Panc1 (cell line): ENCODE measurements around the gene ELOA. TPM values are rescaled to one million over a fixed set of nuclear protein-coding genes. Genes with fewer than 3 reads are reported as not detected.

ENCODE experiments used
- ATAC-seq: fragments of 200-7000 bp; cut with Tn5 transposase; 2 replicates; pipeline ENCODE4 v1.9.1; 2020; ENCODE audit warnings: mild to moderate bottlenecking, moderate library complexity
- BruUV-seq: library from RNA; stranded (reverse); fragments of 400-500 nt; replicated peaks from 2 replicates; lab custom pipeline; 2021; lab: Mats Ljungman, UMichigan
- CTCF ChIA-PET: fragments of 300-600 bp; sonication (Branson Sonifier 250); formaldehyde crosslinking; loops from one replicate; lab custom pipeline; 2022; ENCODE audit warnings: antibody characterized with exemption; lab: Charles Lee
- POLR2A ChIA-PET: fragments of 300-600 bp; sonication (Branson Sonifier 250); formaldehyde crosslinking; loops from one replicate; lab custom pipeline; 2022; ENCODE audit warnings: antibody characterized with exemption; lab: Charles Lee
- DNase-seq: peaks from one replicate; pipeline ENCODE4 v3.0.0-alpha.2; 2010; ENCODE audit warnings: low read depth, low spot score
- H3K27ac ChIP-seq: 2 replicates; pipeline ENCODE4 v1.5.1; 2011; ENCODE audit warnings: mild to moderate bottlenecking, low read length, inconsistent platforms
- H3K27me3 ChIP-seq: fragments of 200-500 bp; sonication (Bioruptor generic); 2 replicates; pipeline ENCODE4 v1.6.0; 2014; ENCODE audit warnings: low read length, inconsistent platforms; ENCODE audit not compliant: control insufficient read depth, insufficient read depth
- H3K36me3 ChIP-seq: fragments of 200-500 bp; sonication (Bioruptor generic); 2 replicates; pipeline ENCODE4 v1.5.1; 2014; ENCODE audit warnings: inconsistent platforms, mild to moderate bottlenecking, low read length, moderate library complexity; ENCODE audit not compliant: control insufficient read depth, insufficient read depth
- H3K4me1 ChIP-seq: 2 replicates; pipeline ENCODE4 v1.5.1; 2011; ENCODE audit warnings: inconsistent platforms, mild to moderate bottlenecking, low read length, moderate library complexity; ENCODE audit not compliant: control insufficient read depth, insufficient read depth
- H3K4me3 ChIP-seq, 2 experiments: 2 replicates each; pipeline ENCODE4 v1.5.1; 2011 to 2012; ENCODE audit warnings: low read depth in 2 of 2, low read length in 2 of 2, mild to moderate bottlenecking in 2 of 2, inconsistent platforms in 1 of 2, moderate library complexity in 1 of 2
- H3K9me3 ChIP-seq: fragments of 200-500 bp; sonication (Bioruptor generic); 2 replicates; pipeline ENCODE4 v1.5.1; 2014; ENCODE audit warnings: low read depth, mild to moderate bottlenecking, inconsistent platforms, low read length, moderate library complexity; ENCODE audit not compliant: control insufficient read depth, insufficient read depth
- CTCF ChIP-seq: fragments of 450-650 bp; IDR thresholded peaks from 2 replicates; pipeline ENCODE4 v1.5.1; 2017; ENCODE audit warnings: mild to moderate bottlenecking
- POLR2AphosphoS5 ChIP-seq: IDR thresholded peaks from 2 replicates; pipeline ENCODE4 v1.6.1; 2012; ENCODE audit warnings: mild to moderate bottlenecking, low read depth, low read length, moderate library complexity
- SIN3A ChIP-seq: IDR thresholded peaks from 2 replicates; pipeline ENCODE4 v1.6.1; 2012; ENCODE audit warnings: low read depth, mild to moderate bottlenecking, low read length, moderate library complexity, borderline replicate concordance; ENCODE audit not compliant: insufficient read depth
- TCF7L2 ChIP-seq: IDR thresholded peaks from 2 replicates; pipeline ENCODE4 v1.6.1; 2011; ENCODE audit warnings: mild to moderate bottlenecking, low read depth, low read length, inconsistent platforms
- in situ Hi-C: cut with HindIII; loops from 2 replicates; pipeline ENCODE4 v1.10.0; 2016; ENCODE audit warnings: low sequenced_read_pairs, low pct_unique_long_range_greater_than_20kb
- intact Hi-C: fragments of 100-400 bp; cut with micrococcal nuclease; formaldehyde crosslinking; loops from one replicate; pipeline ENCODE4 v1.10.0; 2022; ENCODE audit not compliant: unreplicated experiment
- total RNA-seq: library from RNA; stranded (reverse); gene quantifications from one replicate; pipeline ENCODE4 v1.2.1, GENCODE V29; 2021; ENCODE audit not compliant: unreplicated experiment
- TF ChIP-seq, protein P1 (sequence below), 2 experiments: IDR thresholded peaks; 2 replicates each; pipeline ENCODE4 v1.6.1; 2011 to 2012; ENCODE audit warnings: low read depth in 2 of 2, control low read depth in 1 of 2, low read length in 1 of 2, mild to moderate bottlenecking in 1 of 2, moderate library complexity in 1 of 2; ENCODE audit not compliant: insufficient read depth in 1 of 2

ELOA gene
- total RNA-seq, 1 experiment from 2014 or later = 58.5 TPM

GRCh38 chr1:23709229-23709628 is 34.0 kb upstream of the ELOA start:
- CTCF ChIA-PET = no interaction called here
- in situ Hi-C loops = no loop called here

DNA sequence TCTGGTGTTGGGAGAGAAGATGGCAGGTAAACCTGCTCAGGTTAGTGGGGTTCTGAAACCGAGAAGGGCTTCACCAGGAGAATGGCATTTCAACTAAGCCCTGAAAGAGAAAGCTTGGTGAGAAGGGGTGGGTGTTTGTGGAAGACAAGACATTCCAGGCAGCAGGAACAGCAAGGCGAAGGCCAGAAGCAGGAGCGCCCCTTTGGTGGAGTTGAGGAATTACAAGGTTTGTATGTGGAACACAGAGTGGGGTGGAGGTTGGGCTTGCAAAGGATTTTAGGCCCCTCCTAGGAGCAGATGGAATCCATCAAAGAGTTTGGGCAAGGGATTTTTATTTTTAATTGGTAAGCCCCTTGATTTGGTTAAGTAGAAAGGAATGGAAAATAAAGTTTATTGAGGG is 24.8 kb upstream of the ELOA start:
- in situ Hi-C loops = no loop called here
- H3K36me3 ChIP-seq = no peaks in the 10 kb centered on the region
- intact Hi-C loops = no loop called here
- H3K27me3 ChIP-seq = no peaks in the 10 kb centered on the region
- H3K4me1 ChIP-seq = no peaks in the 10 kb centered on the region
- ChIA-PET CTCF (interaction anchor here (0.6 kb wide), 1 partner anchor 12 kb away, joined by 7 read pairs; no protein-coding TSS in a partner anchor), POLR2A (interaction anchor here (0.6 kb wide), 1 partner anchor 8 kb away, joined by 4 read pairs; no protein-coding TSS in a partner anchor)
- H3K9me3 ChIP-seq = no peaks in the 10 kb centered on the region
- no peak overlapping the region for H3K27ac ChIP-seq
- H3K4me3 ChIP-seq = no peak overlapping the region
- TF ChIP-seq POLR2AphosphoS5 (no peak), SIN3A (no peak), CTCF (peak; percentile 87)
- TF ChIP-seq, protein P1, sequence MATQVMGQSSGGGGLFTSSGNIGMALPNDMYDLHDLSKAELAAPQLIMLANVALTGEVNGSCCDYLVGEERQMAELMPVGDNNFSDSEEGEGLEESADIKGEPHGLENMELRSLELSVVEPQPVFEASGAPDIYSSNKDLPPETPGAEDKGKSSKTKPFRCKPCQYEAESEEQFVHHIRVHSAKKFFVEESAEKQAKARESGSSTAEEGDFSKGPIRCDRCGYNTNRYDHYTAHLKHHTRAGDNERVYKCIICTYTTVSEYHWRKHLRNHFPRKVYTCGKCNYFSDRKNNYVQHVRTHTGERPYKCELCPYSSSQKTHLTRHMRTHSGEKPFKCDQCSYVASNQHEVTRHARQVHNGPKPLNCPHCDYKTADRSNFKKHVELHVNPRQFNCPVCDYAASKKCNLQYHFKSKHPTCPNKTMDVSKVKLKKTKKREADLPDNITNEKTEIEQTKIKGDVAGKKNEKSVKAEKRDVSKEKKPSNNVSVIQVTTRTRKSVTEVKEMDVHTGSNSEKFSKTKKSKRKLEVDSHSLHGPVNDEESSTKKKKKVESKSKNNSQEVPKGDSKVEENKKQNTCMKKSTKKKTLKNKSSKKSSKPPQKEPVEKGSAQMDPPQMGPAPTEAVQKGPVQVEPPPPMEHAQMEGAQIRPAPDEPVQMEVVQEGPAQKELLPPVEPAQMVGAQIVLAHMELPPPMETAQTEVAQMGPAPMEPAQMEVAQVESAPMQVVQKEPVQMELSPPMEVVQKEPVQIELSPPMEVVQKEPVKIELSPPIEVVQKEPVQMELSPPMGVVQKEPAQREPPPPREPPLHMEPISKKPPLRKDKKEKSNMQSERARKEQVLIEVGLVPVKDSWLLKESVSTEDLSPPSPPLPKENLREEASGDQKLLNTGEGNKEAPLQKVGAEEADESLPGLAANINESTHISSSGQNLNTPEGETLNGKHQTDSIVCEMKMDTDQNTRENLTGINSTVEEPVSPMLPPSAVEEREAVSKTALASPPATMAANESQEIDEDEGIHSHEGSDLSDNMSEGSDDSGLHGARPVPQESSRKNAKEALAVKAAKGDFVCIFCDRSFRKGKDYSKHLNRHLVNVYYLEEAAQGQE (IDR thresholded peaks at IDR 0.05; ENCODE audit: insufficient read depth in 1 of 2, low read depth in 2 of 2, low read length in 1 of 2) = no peak
- ATAC-seq = peak; percentile 89
- peak; percentile 28 for DNase-seq
- no TSS peak for BruUV-seq

More at GRCh38 chr1:23709229-23709628, 34.0 kb upstream of the ELOA start:
- no peak overlapping the region for H3K4me3 ChIP-seq
- intact Hi-C loops = loop anchor here (5.0 kb wide), 1 partner anchor 33 kb away; the partner anchor contains the start of gene ELOA
- POLR2A ChIA-PET = interaction anchor here (0.6 kb wide), 1 partner anchor 15 kb away, joined by 4 read pairs; no protein-coding TSS in a partner anchor
- ATAC-seq = no peak
- no peak overlapping the region for H3K27ac ChIP-seq
- no peak for TF ChIP-seq TCF7L2
- no peak for TF ChIP-seq CTCF
- no peak for TF ChIP-seq SIN3A
- DNase-seq = no peak
- H3K27me3 ChIP-seq = no peaks in the 10 kb centered on the region
- no TSS peak for BruUV-seq
- H3K36me3 ChIP-seq = no peaks in the 10 kb centered on the region; the same call in 1 of the 2 replicates
- no peaks in the 10 kb centered on the region for H3K4me1 ChIP-seq
- no peaks in the 10 kb centered on the region for H3K9me3 ChIP-seq
